ENCODE data around the gene PKDCC. TPM values are rescaled to one million over a fixed set of nuclear protein-coding genes. Genes with fewer than 3 reads are reported as not detected.
A peak's percentile ranks its signal among the peaks of the same experiment; 100 is the strongest.
"Not testable (repeated sequence)": the region's sequence is repeated elsewhere in the genome, so short reads cannot be mapped to it uniquely, and the experiment has no call there.

The PKDCC gene
- total RNA-seq, 1 donor from 2014 or later = 959 TPM

GRCh38 chr2:42060718-42061619 is 13.1 kb downstream of the PKDCC start:
- peak overlapping the region; percentile 38 for H3K27ac Mint-ChIP-seq (ENCODE audit: unreplicated experiment)
- H3K27me3 Mint-ChIP-seq (ENCODE audit: unreplicated experiment) = peaks cover 9% of the 10 kb centered on the region
- H3K36me3 Mint-ChIP-seq (ENCODE audit: unreplicated experiment) = no peaks in the 10 kb centered on the region
- H3K4me1 Mint-ChIP-seq (ENCODE audit: low read depth, unreplicated experiment) = peaks cover 20% of the 10 kb centered on the region
- peaks cover 12% of the 10 kb centered on the region for H3K9me3 Mint-ChIP-seq (ENCODE audit: unreplicated experiment)
- no peak for TF ChIP-seq CTCF (IDR thresholded peaks at IDR 0.05; ENCODE audit: partially characterized antibody, unreplicated experiment)
- no peak for DNase-seq
- H3K4me3 Mint-ChIP-seq (ENCODE audit: unreplicated experiment) = no peak overlapping the region

- H3K27me3 Mint-ChIP-seq (ENCODE audit: unreplicated experiment) = peaks cover 9% of the 10 kb centered on the region
- H3K36me3 Mint-ChIP-seq (ENCODE audit: unreplicated experiment) = no peaks in the 10 kb centered on the region
- H3K4me1 Mint-ChIP-seq (ENCODE audit: low read depth, unreplicated experiment) = peaks cover 13% of the 10 kb centered on the region
- H3K9me3 Mint-ChIP-seq (ENCODE audit: unreplicated experiment) = peaks cover 13% of the 10 kb centered on the region
- H3K27ac Mint-ChIP-seq (ENCODE audit: unreplicated experiment) = peak overlapping the region; percentile 38
- H3K4me3 Mint-ChIP-seq (ENCODE audit: unreplicated experiment) = no peak overlapping the region
- no peak for DNase-seq
- no peak for TF ChIP-seq CTCF (IDR thresholded peaks at IDR 0.05; ENCODE audit: partially characterized antibody, unreplicated experiment)
These were observed 14.0 kb downstream of the PKDCC start for GRCh38 chr2:42061839-42062238.

- H3K27ac Mint-ChIP-seq (ENCODE audit: unreplicated experiment) = peak overlapping the region; percentile 23
These were observed 15.8 kb downstream of the PKDCC start for GRCh38 chr2:42063431-42064171.

GRCh38 chr2:42064417-42064942 is 16.7 kb downstream of the PKDCC start:
- H3K27me3 Mint-ChIP-seq (ENCODE audit: unreplicated experiment) = peaks cover 18% of the 10 kb centered on the region

More at GRCh38 chr2:42063431-42064171, 15.8 kb downstream of the PKDCC start:
- peaks cover 14% of the 10 kb centered on the region for H3K4me1 Mint-ChIP-seq (ENCODE audit: low read depth, unreplicated experiment)
- no peak overlapping the region for H3K4me3 Mint-ChIP-seq (ENCODE audit: unreplicated experiment)
- peaks cover 9% of the 10 kb centered on the region for H3K9me3 Mint-ChIP-seq (ENCODE audit: unreplicated experiment)
- TF ChIP-seq CTCF (IDR thresholded peaks at IDR 0.05; ENCODE audit: partially characterized antibody, unreplicated experiment) = no peak
- H3K36me3 Mint-ChIP-seq (ENCODE audit: unreplicated experiment) = no peaks in the 10 kb centered on the region
- H3K27me3 Mint-ChIP-seq (ENCODE audit: unreplicated experiment) = peaks cover 13% of the 10 kb centered on the region
- DNase-seq = no peak

GRCh38 chr2:42065753-42066152 is 17.9 kb downstream of the PKDCC start:
- not testable (repeated sequence) for H3K4me3 Mint-ChIP-seq (ENCODE audit: unreplicated experiment); H3K36me3 Mint-ChIP-seq (ENCODE audit: unreplicated experiment); DNase-seq; H3K27ac Mint-ChIP-seq (ENCODE audit: unreplicated experiment)
- H3K27me3 Mint-ChIP-seq (ENCODE audit: unreplicated experiment) = peaks cover 12% of the 10 kb centered on the region
- peaks cover 12% of the 10 kb centered on the region for H3K9me3 Mint-ChIP-seq (ENCODE audit: unreplicated experiment)
- H3K4me1 Mint-ChIP-seq (ENCODE audit: low read depth, unreplicated experiment) = peaks cover 22% of the 10 kb centered on the region

More at GRCh38 chr2:42064417-42064942, 16.7 kb downstream of the PKDCC start:
- TF ChIP-seq CTCF (IDR thresholded peaks at IDR 0.05; ENCODE audit: partially characterized antibody, unreplicated experiment) = no peak
- Mint-ChIP-seq H3K4me1 (ENCODE audit: low read depth, unreplicated experiment) (peaks cover 21% of the 10 kb centered on the region), H3K9me3 (ENCODE audit: unreplicated experiment) (peaks cover 14% of the 10 kb centered on the region), H3K27ac (ENCODE audit: unreplicated experiment) (no peak overlapping the region), H3K4me3 (ENCODE audit: unreplicated experiment) (no peak overlapping the region), H3K36me3 (ENCODE audit: unreplicated experiment) (no peaks in the 10 kb centered on the region)
- DNase-seq = no peak

GRCh38 chr2:42067001-42067400 is 19.2 kb downstream of the PKDCC start:
- not testable (repeated sequence) for H3K4me3 Mint-ChIP-seq (ENCODE audit: unreplicated experiment); DNase-seq; H3K27ac Mint-ChIP-seq (ENCODE audit: unreplicated experiment); H3K36me3 Mint-ChIP-seq (ENCODE audit: unreplicated experiment)
- peaks cover 23% of the 10 kb centered on the region for H3K4me1 Mint-ChIP-seq (ENCODE audit: low read depth, unreplicated experiment)
- H3K9me3 Mint-ChIP-seq (ENCODE audit: unreplicated experiment) = peaks cover 12% of the 10 kb centered on the region
- peaks cover 12% of the 10 kb centered on the region for H3K27me3 Mint-ChIP-seq (ENCODE audit: unreplicated experiment)
